RPMI8226 (cell line): ENCODE results near the gene SBF2.

ENCODE experiments used
- DNase-seq: peaks from one replicate; pipeline ENCODE4 v3.0.0-alpha.2; 2015

The SBF2 gene

DNA sequence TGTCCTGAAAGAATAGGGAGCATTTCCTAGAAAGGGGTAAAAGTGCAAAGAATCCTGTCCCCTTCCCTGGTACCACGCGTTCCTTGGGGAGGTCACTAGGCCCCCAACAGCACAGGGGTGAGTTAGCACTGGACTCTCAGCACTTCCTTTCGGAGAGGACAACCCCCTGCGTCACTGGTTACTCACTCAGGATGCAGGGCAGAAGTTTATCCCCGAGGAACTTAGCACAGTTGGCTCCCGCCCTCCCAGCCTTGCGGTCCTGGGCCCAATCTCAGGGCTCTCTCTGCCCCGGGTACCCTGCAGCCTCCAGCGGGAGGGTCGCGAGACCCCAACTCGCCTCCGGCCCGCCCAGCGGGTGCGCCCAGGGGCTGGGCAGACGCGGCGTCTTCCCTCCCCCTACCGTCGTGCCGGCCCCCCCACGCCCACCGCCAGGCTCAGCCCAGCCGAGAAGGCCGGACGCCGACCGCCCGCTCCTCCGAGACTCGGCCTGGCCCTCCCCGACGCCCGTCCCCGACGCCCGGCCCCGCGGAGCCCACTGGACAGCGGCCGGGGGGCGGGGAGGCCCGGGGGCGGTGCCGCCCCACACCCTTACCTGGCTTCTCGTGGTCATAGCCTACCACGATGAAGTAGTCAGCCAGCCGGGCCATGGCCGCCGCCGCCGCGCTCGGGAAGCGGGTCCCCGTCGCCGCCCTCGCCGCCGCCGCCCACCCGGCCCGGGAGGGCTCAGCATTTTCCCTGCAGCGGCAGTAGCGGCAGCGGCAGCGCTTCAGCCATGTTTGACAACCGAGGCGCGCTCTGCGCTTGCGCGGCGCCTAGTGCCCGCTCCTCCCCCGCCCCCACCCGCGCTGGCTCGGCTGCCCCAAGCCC lies at the start of gene SBF2:
Gene SBF2, minus strand, starts transcription at position 797 of the 867 bp plus-strand sequence. Its CDS starts 150 bp downstream, at position 647.
- DNase-seq: peak; percentile 81

DNA sequence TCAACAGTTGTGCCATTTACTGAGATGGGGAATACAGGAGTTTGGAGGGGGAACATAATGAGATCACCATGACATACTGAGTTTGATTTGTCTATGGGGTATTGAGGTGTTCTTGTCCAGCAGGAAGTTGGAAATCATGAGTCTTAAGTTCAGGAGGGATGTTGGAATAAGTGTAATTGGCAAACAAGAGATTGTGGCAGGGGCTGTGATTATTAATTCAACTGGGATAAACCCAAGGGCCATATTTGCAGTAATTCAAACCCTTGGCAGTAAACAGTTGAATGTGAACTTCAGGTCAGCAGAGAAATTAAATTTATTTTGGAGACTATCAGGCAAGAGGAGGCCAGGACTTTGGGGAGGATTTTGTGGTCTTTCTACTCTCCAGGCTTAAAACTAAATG lies 44.3 kb upstream of the SBF2 start:
- DNase-seq: no peak

DNA sequence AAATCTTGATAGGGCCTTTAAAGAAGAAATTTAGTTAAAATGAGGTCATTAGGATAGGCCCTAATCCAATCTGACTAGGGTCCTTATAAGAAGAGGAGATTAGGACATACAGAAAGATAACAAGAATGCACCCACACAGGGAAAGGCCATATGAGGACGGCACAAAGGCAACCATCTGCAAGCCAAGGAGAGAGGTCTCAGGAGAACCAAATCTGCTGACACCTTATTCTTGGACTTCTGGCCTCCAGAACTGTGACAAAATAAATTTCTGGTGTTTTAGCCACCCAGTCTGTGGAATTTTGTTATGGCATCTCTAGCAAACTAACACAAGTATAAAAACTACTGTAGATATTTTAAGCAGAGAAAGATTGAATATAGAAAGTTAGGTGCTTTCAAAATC lies 39.5 kb upstream of the SBF2 start:
- DNase-seq: no peak

DNA sequence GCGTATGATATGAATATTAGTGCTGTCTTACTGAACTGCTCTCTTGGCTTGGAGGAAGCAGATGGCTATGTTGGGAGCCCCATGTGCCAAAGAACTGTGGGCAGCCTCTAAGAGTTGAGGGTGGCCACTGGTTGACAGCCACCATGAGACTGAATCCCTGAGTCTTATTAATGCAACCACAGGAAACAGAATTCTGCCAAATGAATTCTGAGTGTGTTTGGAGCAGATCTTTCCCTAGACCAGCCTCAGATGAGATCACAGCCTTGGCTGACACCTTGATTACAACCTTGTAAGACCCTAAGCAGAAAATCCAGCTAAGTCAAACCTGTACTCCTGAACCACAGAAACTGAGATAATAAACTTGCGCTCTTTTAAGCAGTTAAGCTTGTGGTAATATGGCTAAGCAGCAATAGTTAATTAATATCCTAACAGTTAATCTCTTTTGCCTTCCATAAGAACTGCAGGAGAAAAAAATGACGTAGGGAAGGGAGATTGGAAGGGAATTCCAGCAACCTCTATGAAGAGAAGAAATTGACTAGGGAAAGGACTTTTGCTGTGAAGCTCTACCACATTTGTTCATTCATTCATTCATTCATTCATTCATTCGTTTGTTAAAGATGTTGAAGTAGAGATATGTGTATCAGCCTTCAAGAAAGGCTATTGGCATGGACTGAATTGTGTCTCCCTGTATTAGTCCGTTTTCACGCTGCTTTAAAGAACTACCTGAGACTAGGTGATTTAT lies 37.7 kb upstream of the SBF2 start:
- no peak for DNase-seq

DNA sequence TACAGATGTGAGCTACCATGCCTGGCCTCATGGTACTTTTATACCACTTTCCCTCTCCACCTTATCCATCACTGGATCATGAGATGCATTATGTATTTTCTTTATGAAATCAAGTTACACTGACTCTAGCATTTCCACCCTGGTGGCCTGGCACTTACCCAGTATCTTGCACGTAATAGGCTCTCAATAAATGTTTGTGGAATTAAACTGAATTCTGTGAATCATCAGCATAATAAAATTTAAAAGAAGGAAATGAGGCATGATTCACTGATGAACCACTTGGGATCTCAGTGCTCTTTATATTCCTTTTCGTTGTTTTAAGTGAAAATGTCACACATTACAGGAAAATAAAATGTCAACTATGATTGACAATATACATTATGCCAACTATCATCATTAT lies 35.9 kb upstream of the SBF2 start:
- DNase-seq: no peak

DNA sequence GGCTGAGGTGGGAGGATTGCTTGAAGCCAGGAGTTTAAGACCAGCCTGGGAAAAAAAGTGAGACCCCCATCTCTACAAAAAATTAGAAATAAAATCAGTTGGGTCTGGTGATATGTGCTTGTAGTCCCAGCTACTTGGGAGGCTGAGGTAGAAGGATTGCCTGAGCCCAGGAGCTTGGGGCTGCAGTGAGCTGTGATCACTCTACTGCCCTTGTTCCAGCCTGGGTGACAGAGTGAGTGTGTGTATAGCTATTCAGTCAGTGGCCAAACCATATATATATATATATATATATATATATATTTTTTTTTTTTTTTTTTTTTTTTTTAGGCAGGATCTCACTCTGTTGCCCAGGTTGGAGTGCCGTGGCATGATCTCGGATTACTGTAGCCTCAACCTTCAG lies 35.3 kb upstream of the SBF2 start:
- DNase-seq: no peak

DNA sequence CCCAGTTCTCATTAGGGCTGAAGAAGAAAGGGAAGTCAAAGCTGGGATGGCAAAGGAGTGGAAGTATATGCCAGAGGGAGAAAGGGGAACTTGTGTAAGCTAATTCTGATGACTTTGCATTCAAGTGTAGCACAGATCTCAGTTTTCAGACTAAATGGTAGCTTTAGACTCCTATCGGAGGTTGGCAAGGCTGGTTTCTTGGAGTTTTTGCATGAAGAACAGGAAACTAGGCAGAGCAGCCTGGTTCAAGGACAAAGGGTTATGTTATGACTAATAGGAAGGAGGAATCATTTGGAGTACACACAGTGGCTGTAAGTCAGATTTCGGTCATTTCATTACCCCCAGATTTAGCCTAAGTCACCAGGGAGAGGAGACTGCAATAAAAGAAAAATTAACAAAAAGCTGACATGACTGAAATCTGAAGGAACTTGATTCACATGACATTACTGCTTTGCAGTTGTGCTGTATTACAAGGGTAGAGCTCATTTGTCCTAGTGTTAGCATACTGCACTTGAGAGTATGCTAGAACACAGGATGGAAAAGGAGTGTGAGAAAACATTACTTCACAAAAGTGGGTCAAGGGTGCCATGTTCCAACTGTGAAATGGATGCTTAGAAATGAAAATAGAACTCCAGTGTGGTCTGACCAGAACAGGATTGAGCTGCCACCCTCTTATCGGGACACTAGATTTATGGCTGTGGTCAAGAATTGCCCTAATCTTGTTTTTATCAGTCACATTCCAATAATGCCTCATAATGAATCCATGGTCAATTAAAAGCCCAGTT lies 34.5 kb upstream of the SBF2 start:
- DNase-seq: no peak

DNA sequence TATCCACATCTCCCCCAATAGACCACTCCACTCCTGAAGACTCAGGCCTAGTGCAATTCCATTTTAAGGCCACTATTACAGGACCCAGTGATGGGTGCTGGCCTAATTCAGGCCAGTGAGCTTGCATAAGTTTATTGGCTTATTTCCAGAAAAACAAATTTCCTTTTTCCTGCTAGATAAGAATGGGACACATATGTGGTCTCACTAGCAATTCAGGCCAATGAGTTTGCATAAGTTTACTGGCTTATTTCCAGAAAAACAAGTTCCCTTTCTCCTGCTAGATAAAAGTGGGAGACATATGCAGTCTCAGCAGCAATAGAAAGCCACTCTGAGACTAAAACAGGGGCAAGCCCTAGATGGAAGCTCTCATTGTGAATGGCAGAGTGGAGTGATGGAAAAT lies 33.2 kb upstream of the SBF2 start:
- DNase-seq: no peak

DNA sequence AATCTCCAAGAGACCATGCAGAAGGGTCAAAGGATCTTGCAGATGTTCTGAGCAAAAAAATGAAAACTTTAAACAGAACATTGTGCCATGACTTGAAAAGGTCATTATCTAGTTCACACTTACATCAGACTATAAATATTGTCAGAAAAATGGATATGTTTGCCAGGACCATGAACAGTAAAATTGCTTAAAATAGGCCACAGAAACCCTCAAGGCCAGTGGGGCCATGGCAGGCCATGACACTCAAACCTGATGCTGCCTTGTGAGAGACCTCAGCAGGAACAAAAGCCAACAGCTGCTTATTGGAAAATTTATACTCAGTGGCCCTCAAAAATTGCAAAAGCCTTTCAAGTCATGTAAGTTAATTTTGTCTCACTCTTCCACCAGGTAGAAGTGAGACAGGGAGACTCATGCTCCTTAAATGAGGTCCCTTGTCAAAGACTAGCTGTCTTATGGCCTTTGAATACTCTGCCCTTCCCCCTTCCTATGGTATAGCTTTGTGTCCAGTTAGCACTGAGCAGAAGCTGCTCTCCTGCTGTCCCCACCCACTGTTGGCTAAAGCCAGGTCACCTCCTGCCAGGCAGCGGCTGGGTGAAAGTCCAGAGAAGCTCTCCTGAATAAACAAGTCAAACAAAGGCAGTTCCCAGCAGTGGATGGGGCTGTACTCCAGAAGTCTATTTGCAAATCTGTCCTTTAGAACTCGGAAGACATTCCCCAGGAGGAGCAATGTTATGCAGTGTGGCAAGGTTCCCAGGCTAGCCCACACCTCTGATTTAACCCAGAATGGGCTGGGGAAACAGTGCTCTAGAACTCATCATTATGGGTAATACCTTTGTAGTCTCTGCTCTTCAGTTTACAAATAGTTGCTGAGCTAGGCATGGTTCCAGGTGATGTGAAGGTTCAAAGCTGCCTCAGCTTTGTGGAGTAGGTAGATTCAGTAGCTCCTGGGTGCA lies 32.3 kb upstream of the SBF2 start:
- no peak for DNase-seq

DNA sequence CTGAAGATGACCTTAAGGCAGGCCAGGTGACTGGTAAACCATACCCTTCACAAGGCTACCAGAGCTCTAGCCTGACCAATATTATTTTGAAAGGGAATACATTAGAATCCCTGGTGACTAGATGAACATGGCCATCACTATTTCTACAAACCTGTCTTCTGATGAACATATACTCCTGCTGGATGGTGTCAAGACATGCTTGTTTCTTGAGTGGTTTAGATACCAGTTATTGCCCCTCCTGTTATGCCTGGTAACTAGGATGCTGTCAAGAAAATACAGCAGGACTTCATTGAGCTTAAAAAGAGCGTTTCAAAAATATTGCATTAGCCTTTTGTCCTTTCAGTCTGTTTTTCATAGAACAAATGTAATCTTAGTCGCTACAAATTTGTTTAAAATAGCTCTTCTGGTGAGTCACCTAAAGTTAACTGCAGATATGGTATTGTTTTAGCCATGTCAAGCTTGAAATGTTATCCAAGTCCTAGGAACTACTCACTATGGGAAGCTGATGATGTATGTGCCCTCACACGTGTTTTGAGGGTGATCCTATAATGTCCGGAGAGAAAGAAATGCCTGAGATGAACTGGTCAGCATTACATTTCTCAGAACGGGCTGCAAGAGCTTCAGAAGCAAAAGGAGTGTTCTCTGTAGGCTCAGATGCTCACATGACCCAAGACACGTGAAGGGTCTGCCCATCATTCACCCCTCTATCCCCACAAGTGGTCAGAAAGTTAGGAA lies 31.4 kb upstream of the SBF2 start:
- no peak for DNase-seq

DNA sequence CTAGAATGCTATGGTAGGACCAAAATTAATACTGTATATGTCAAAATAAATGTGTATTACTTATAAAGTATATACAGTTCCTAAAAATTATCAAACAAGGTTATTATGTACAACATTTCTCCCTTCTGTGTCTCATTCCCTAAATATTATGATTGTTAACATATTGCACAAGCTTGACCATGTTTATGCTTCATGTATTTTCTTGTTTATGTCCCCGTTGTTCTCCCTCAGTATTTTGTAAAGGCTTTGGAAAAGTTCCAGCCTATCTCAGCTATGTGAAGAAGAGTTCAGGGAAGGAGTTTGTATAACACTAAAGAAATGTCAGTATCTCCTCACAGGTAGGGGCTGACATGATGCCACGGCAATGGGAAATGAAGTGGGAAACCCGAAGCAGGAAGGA lies 30.5 kb upstream of the SBF2 start:
- no peak for DNase-seq

DNA sequence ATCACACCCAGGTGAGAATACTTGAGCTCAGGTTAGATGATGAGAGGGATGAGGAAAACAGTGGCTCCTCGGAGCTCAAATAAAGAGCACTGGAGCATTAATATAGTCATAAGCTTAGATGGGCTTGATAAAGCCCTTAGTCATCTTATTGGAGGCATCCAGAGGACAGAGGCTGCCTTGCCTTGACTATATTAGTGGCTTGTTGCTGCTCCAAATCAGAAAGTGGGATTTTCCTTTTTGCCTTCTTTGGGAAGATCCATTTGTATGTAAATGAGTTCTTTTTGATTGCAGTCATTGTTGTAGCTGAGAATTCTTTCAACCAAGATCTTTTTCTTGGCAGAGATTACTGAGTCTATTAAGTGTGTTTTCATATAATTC lies 29.8 kb upstream of the SBF2 start:
- DNase-seq: no peak

DNA sequence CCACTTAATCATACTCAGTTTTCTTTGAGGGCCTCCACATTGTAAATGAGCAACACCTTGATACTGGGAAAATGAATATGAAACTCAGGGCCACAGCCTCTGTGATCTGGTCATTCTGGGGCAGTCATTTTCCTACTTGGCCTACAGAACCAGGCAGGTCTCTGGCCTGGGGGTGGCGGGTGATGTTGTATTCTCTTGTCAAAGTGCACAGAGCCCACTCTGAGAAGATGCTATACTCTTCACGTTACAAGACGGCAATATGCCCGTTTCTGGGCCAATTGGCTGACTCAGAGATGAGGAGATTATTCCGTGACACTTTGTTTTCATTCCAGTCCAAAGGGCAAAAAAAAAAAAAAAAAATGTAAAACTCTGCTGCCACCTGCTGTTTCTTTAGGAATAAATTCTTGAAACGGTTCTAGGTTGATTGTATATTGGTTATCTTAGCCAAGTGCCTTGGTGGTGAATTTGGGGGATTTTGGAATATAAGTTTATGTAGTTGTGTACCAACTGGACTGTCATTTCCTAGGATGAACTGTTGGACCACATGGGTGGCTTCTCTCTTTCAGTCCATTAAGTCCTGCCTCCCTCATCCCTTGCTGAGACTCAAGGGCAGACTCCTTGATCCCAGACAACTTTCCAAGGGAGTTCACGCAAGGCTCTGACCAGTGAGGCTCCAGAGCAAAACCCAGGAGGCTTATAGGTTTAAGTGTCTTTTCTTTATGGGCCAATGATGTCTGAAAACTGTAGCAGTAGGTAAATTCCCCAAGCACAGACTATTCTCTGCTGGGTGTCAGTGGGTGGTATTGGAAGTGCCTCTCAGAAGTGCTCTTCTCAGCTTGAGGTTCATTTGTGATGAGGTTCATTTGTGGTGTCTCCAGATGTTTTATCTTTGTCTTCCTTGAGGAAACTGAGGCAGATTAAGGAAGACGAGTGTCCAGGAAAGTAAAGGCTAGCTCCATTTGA lies 29.1 kb upstream of the SBF2 start:
- peak; percentile 57 for DNase-seq

DNA sequence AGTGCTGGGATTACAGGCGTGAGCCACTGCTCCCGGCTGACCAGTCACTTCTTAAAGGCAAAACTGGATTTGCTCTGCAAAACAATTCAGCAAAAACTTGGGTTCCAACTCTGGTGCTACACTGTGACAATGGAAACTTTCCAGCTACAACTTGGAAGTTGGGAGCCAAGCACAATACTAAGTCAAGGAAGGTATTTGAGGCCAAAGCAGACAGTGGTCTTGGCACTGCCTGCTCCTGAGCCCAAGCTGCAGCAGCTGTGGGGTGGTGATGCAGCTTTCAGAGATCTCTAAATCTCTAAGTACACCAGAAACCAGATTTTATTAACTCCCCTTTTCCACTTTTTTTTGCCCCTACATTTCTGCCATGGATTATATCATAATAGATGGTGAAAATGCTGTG lies 28.4 kb upstream of the SBF2 start:
- no peak for DNase-seq

DNA sequence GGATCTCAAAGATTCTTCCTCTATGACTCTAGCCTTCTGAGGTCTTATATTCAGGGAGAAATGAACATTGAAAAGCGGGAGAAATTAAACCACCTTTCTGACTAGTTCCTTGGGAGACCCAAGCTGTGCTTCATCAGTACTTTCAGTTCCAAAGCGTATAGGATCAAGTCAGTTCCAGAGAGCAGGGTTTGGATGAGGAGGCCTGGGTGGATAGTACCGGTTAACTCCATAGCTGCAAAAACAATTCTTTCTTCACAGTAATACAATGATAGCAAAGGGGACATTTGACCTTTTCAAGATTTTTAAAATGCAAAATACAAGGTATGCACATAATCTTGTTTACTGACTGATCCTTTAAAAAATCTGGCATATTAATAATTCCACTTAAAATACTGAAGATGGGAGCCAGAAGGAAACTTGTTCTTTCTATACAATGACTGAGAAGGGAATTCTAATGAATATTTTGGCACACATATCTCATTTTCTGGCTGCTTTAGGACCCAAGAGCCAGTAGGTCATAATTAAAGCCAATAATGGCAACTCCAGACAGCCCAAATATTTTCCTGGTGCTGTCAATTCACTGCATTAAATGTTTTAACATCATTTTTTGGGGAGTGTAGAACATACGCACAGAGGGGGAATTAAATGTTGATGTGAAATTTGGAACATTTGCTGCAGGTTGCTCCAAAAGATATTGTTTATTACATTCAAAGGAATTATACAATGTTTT lies 26.9 kb upstream of the SBF2 start:
- DNase-seq: no peak

DNA sequence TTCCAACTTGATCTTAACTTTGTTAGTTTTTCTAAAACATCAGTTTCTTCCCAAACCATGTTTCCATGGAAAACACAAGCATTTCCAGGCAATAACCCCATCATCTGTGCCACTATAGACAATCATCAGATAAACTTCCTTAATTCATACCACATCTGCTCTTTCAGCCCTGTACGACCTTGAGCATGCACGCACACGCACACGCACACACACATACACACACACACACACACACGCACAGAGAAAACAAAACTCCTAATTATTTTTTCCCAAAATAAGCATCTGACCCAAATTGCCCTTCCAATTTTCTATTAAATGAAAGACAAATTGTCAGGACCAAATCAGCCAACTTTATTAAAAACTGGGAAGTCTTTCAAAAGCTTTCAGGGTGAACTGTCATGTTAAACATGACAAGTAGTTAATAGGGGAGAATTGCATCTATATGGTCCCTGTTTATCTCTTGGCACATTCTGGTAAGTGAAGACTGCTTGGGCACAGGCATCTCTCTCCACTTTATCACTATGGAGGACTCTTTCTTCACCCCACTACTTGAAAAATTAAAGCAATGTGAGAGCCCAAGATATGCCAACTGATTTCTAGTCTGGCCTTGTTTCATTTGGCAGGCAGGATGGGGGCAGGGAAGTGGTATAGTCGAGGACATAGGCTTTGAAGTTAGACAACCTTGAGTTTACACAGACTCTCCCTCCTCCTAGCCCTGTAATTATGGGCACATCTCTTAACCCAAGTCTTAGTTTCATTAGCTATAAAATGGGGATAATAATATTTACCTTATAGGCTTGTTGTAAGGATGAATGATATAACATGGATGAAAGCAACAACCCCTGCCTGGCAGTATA lies 25.9 kb upstream of the SBF2 start:
- DNase-seq: no peak

DNA sequence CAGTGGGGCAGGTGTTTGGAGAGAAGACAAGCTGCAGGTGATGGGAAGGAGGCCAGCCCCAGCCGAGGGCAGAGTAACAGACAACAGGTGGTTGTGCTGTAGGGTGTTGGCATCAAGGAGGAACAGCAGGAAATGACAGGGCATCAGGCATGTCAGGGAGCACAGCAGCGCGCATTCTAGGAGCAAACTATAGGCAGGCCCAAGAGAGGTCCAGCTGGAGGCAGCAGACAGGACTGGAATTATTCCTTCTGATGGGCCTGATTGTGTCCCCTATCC lies 24.4 kb upstream of the SBF2 start:
- peak; percentile 83 for DNase-seq

DNA sequence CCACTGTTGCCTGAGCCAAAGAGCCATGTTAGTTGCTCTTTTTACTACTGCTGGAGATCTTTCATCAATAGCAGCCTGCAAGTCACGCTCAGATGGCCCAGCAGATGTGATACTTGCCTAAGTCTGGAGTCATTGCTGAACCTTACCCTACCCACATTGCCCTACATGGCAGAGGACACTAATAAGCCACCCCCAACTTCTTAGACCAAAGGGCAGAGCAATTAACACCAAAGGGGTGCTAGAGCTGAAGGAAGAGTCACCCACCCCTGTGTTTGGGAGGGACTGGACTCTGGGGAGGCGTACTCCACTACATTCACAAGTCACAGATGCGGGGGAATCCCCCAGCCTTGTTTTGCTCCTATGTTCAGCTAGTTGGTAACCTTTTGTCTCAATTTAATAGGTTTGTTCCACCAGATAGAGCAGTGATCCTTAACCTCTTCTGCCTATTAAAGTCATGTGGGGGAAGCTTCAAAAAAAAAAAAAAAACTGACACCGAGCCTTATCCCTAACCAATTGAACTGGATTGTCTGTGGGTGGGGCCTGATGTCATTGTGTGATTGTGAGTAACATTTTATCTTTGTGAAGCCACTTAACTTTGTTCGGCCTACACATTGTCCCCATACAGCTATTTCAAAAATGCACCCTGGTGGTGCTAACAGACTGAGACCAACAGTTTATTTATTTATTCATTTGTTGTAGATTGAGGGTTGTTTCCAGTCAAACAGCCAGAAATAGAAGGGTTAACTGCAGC lies 23.9 kb upstream of the SBF2 start:
- peak; percentile 55 for DNase-seq
